HL-60/S4 treated with phorbol 12-myristate 13-acetate at 8.2 ng/mL for 4 days and 3 days (cell line): ENCODE measurements around the gene PIGO.

Experiments used
- in situ Hi-C: fragments of 300-500 bp; cut with MboI; formaldehyde crosslinking; loops from 2 replicates; pipeline ENCODE4 v1.15.0; 2022; ENCODE audit warnings: low sequenced_read_pairs

The PIGO gene

DNA sequence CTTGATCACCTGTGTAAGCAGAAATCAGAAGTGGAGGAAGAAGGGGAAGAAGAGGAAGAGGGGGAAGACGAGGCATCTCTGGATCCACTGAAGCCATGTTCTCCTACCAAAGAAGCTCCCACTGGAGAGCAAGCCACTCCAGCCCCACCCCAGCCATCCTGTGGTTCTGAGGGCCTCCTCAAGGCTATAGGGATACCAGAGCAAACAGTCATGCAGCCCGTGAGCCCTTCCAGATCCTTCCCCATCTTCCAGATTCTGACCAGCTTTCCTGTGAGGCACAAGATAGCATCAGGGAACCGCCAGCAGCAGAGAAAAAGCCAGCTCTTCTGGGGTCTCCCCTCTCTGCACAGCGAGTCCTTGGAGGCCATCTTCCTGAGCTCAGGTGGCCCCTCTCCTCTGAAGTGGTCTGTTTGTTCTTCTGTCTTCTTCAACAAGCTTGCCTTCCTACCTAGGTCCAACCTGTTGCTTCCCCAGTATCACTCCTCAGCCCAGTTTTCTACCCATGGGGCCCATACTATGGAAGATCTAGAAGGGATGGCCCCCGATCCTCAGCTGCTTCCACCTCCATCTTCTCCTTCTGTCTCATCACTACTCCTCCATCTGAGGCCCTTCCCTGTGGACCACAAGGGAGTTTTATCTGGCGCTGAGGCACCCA, 53.4 kb downstream of the PIGO start:
- in situ Hi-C loops, result no loop called here

DNA sequence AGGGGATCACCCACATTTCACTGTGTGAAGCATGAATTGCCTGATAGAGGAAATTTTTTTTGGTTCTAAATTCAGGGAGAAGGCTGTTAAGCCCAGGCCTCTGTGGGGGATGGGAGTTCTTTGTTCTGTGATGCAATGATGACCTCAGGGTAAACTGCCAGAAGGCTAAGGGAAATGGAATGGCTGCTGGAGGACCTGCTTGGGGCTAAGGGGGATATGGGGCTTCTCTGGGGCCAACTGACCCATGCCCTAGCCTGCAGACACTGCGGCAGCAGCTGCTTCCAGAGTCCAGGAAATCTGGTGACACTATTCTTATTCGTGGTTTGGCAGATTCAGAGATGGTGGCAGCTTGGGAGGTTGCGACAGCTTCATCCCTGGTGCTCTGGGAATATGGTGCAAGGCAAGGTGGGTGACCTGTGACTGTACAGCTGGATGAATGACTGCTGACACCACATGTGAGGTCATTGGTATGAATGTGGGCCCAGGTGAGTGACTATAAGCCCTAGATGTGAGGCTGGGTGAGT, 54.2 kb downstream of the PIGO start:
- in situ Hi-C loops, result no loop called here
